H9 (cell line): ENCODE data around the gene EIF3D. TPM values are rescaled to one million over a fixed set of nuclear protein-coding genes. Genes with fewer than 3 reads are reported as not detected.

ENCODE experiments used
- DNase-seq: peaks from one replicate; pipeline ENCODE4 v3.0.0-alpha.2; 2017
- H2AFZ ChIP-seq: one replicate; pipeline ENCODE4 v1.6.1; 2013; ENCODE audit warnings: mild to moderate bottlenecking, low read length, control low read depth, moderate library complexity
- H2AK5ac ChIP-seq: 2 replicates; pipeline ENCODE4 v1.6.1; 2013; ENCODE audit warnings: low read length, control low read depth, mixed read lengths; ENCODE audit not compliant: insufficient read length
- H2BK120ac ChIP-seq: one replicate; pipeline ENCODE4 v1.6.1; 2013; ENCODE audit warnings: low read depth, mild to moderate bottlenecking, low read length, control low read depth, inconsistent platforms; ENCODE audit not compliant: poor library complexity, severe bottlenecking
- H2BK12ac ChIP-seq: 2 replicates; pipeline ENCODE4 v1.6.1; 2013; ENCODE audit warnings: low read length, control low read depth, mixed read lengths, low read depth; ENCODE audit not compliant: insufficient read length
- H2BK15ac ChIP-seq: 2 replicates; pipeline ENCODE4 v1.6.1; 2013; ENCODE audit warnings: low read depth, low read length, control low read depth
- H2BK20ac ChIP-seq: one replicate; pipeline ENCODE4 v1.6.1; 2013; ENCODE audit warnings: low read depth, mild to moderate bottlenecking, low read length, control low read depth, inconsistent platforms; ENCODE audit not compliant: poor library complexity, severe bottlenecking
- H2BK5ac ChIP-seq: 2 replicates; pipeline ENCODE4 v1.6.1; 2013; ENCODE audit warnings: low read length, control low read depth, mixed read lengths; ENCODE audit not compliant: insufficient read length
- H3K14ac ChIP-seq: 2 replicates; pipeline ENCODE4 v1.6.1; 2013; ENCODE audit warnings: low read length, control low read depth; ENCODE audit not compliant: insufficient read depth
- H3K18ac ChIP-seq: 2 replicates; pipeline ENCODE4 v1.6.1; 2013; ENCODE audit warnings: low read depth, mild to moderate bottlenecking, mixed read lengths, low read length, control low read depth; ENCODE audit not compliant: insufficient read length
- H3K23ac ChIP-seq: 2 replicates; pipeline ENCODE4 v1.6.1; 2013; ENCODE audit warnings: low read length, control low read depth, mixed read lengths, low read depth; ENCODE audit not compliant: insufficient read length
- H3K23me2 ChIP-seq: 2 replicates; pipeline ENCODE4 v1.6.1; 2013; ENCODE audit warnings: low read depth, mild to moderate bottlenecking, mixed read lengths, low read length, control low read depth; ENCODE audit not compliant: insufficient read length, poor library complexity, severe bottlenecking
- H3K27ac ChIP-seq: 2 replicates; pipeline ENCODE4 v1.5.1; 2013; ENCODE audit warnings: low read length, control low read depth, mixed read lengths, low read depth; ENCODE audit not compliant: insufficient read length
- H3K27me3 ChIP-seq: 2 replicates; pipeline ENCODE4 v1.6.1; 2013; ENCODE audit warnings: low read length, control low read depth, inconsistent platforms; ENCODE audit not compliant: insufficient read depth
- H3K4ac ChIP-seq: 2 replicates; pipeline ENCODE4 v1.6.1; 2013; ENCODE audit warnings: low read depth, mild to moderate bottlenecking, control low read depth, inconsistent platforms, low read length, moderate library complexity
- H3K4me1 ChIP-seq: 2 replicates; pipeline ENCODE4 v1.6.1; 2013; ENCODE audit warnings: low read length, control low read depth, inconsistent platforms; ENCODE audit not compliant: insufficient read depth
- H3K4me2 ChIP-seq: 2 replicates; pipeline ENCODE4 v1.6.1; 2013; ENCODE audit warnings: low read length, control low read depth, mixed read lengths; ENCODE audit not compliant: insufficient read length, insufficient read depth
- H3K56ac ChIP-seq: 2 replicates; pipeline ENCODE4 v1.6.1; 2013; ENCODE audit warnings: low read depth, mild to moderate bottlenecking, mixed read lengths, low read length, control low read depth; ENCODE audit not compliant: insufficient read length
- H3K79me1 ChIP-seq: 2 replicates; pipeline ENCODE4 v1.6.1; 2013; ENCODE audit warnings: low read depth, mild to moderate bottlenecking, moderate library complexity, low read length, control low read depth, inconsistent platforms; ENCODE audit not compliant: insufficient read depth, poor library complexity, severe bottlenecking
- H3K79me2 ChIP-seq: 2 replicates; pipeline ENCODE4 v1.6.1; 2013; ENCODE audit warnings: low read length, control low read depth, inconsistent platforms; ENCODE audit not compliant: insufficient read depth
- H3K9ac ChIP-seq: 2 replicates; pipeline ENCODE4 v1.6.1; 2013; ENCODE audit warnings: low read length, control low read depth, mixed read lengths; ENCODE audit not compliant: insufficient read length; ENCODE audit errors: extremely low read depth
- H3K9me3 ChIP-seq: one replicate; pipeline ENCODE4 v1.6.1; 2013; ENCODE audit warnings: low read depth, low read length, inconsistent platforms; ENCODE audit not compliant: control insufficient read depth
- H3T11ph ChIP-seq: one replicate; pipeline ENCODE4 v1.6.1; 2013; ENCODE audit warnings: mild to moderate bottlenecking, low read length, control low read depth, inconsistent platforms
- H4K20me1 ChIP-seq: one replicate; pipeline ENCODE4 v1.6.1; 2013; ENCODE audit not compliant: control insufficient read depth, insufficient read length, insufficient read depth
- H4K5ac ChIP-seq: 2 replicates; pipeline ENCODE4 v1.6.1; 2013; ENCODE audit warnings: low read depth, mild to moderate bottlenecking, mixed read lengths, low read length, control low read depth; ENCODE audit not compliant: insufficient read length
- H4K8ac ChIP-seq: replicated peaks from 2 replicates; pipeline ENCODE4 v1.6.1; 2013; ENCODE audit warnings: low read length, control low read depth, mixed read lengths, low read depth; ENCODE audit not compliant: insufficient read length
- H4K91ac ChIP-seq: 2 replicates; pipeline ENCODE4 v1.6.1; 2013; ENCODE audit warnings: low read depth, mild to moderate bottlenecking, moderate library complexity, mixed read lengths, low read length, control low read depth; ENCODE audit not compliant: insufficient read length
- H3K27ac Mint-ChIP-seq, 3 experiments: 2 replicates in 2 of 3; 3 replicates in 1 of 3; pipeline ENCODE4 v1.8.0; 2020 to 2021; ENCODE audit warnings: mixed read lengths in 3 of 3, mild to moderate bottlenecking in 1 of 3, moderate library complexity in 1 of 3
- H3K27me3 Mint-ChIP-seq: 2 replicates; pipeline ENCODE4 v1.8.0; 2021; ENCODE audit warnings: low read depth, mild to moderate bottlenecking, moderate library complexity, mixed read lengths
- H3K36me3 Mint-ChIP-seq, 3 experiments: 2 replicates in 2 of 3; 3 replicates in 1 of 3; pipeline ENCODE4 v1.8.0; 2020 to 2021; ENCODE audit warnings: low read depth in 3 of 3, mixed read lengths in 3 of 3; ENCODE audit not compliant: insufficient read depth in 1 of 3
- H3K4me1 Mint-ChIP-seq, 2 experiments: 2 replicates each; pipeline ENCODE4 v1.8.0; 2020; ENCODE audit warnings: mixed read lengths in 2 of 2
- H3K4me3 Mint-ChIP-seq, 2 experiments: 2 replicates in 1 of 2; 3 replicates in 1 of 2; pipeline ENCODE4 v1.8.0; 2020 to 2021; ENCODE audit warnings: mild to moderate bottlenecking in 2 of 2, mixed read lengths in 2 of 2, moderate library complexity in 1 of 2
- H3K9me3 Mint-ChIP-seq, 2 experiments: 2 replicates in 1 of 2; 3 replicates in 1 of 2; pipeline ENCODE4 v1.8.0; 2020; ENCODE audit warnings: mild to moderate bottlenecking in 2 of 2, mixed read lengths in 2 of 2, moderate library complexity in 1 of 2
- WGBS: extraction: QIAGEN DNeasy Blood & Tissue Kit; methylation state at CpG from one replicate; pipeline ENCODE4 v1.1.7; 2013; ENCODE audit warnings: missing lambda C conversion rate, low lambda C conversion rate, mixed read lengths; ENCODE audit not compliant: insufficient read length; ENCODE audit errors: extremely low coverage; 5-methylcytosine and 5-hydroxymethylcytosine counted together
- total RNA-seq: library from RNA; stranded (reverse); gene quantifications from 2 replicates; pipeline ENCODE4 v1.2.1, GENCODE V29; 2021
- TF ChIP-seq, protein P1 (sequence below): fragments of 200-600 bp; sonication (generic); conservative IDR thresholded peaks from 3 replicates; pipeline ENCODE4 v1.8.0; 2021; ENCODE audit warnings: antibody characterized with exemption, mild to moderate bottlenecking

Gene EIF3D
- total RNA-seq, 1 experiment from 2014 or later = 198 TPM

DNA sequence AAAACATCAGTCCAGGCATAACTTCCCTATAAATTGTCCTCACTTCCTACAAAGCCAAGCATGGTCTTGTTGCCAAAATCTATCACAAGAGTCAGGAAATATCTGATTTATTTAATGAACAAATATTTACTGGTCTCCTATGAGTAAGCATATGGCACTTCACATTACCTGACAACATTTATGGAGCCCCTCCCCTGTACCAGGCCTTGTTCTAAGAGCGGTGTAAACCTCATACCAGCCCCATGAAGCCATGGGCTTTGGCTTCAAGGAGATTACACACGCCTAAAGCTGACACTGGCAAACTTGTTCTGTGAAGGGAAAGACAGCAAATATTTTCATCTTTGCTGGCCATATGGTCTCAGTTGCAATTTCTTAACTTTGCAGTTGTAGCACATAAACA is 43.0 kb upstream of the EIF3D start:
- no peak for DNase-seq
- no peak overlapping the region for H3K18ac ChIP-seq
- H3K9me3 ChIP-seq = no peaks in the 10 kb centered on the region
- no peak overlapping the region for H4K8ac ChIP-seq
- TF ChIP-seq, protein P1, sequence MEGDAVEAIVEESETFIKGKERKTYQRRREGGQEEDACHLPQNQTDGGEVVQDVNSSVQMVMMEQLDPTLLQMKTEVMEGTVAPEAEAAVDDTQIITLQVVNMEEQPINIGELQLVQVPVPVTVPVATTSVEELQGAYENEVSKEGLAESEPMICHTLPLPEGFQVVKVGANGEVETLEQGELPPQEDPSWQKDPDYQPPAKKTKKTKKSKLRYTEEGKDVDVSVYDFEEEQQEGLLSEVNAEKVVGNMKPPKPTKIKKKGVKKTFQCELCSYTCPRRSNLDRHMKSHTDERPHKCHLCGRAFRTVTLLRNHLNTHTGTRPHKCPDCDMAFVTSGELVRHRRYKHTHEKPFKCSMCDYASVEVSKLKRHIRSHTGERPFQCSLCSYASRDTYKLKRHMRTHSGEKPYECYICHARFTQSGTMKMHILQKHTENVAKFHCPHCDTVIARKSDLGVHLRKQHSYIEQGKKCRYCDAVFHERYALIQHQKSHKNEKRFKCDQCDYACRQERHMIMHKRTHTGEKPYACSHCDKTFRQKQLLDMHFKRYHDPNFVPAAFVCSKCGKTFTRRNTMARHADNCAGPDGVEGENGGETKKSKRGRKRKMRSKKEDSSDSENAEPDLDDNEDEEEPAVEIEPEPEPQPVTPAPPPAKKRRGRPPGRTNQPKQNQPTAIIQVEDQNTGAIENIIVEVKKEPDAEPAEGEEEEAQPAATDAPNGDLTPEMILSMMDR = no peak
- H2BK12ac ChIP-seq = no peak overlapping the region
- H3K23ac ChIP-seq = no peak overlapping the region
- peaks cover 14 to 19% of the 10 kb centered on the region in 2 experiments for H3K4me1 Mint-ChIP-seq
- no peak overlapping the region for H3K27ac Mint-ChIP-seq
- H3T11ph ChIP-seq = no peak overlapping the region
- no peaks in the 10 kb centered on the region for H3K79me2 ChIP-seq
- H2AFZ ChIP-seq = no peak overlapping the region
- H3K56ac ChIP-seq = no peak overlapping the region
- H4K5ac ChIP-seq = no peak overlapping the region
- H4K20me1 ChIP-seq = no peaks in the 10 kb centered on the region
- no peak overlapping the region for H3K9ac ChIP-seq
- no CpG with 5 or more reads among the region's 2 CpGs for WGBS
- H3K23me2 ChIP-seq = no peaks in the 10 kb centered on the region
- H3K4me2 ChIP-seq = no peak overlapping the region
- no peaks in the 10 kb centered on the region for H3K79me1 ChIP-seq
- H3K14ac ChIP-seq = no peak overlapping the region
- H3K27me3 Mint-ChIP-seq = peaks cover 7% of the 10 kb centered on the region; the same call in 1 of the 2 replicates
- no peak overlapping the region for H4K91ac ChIP-seq
- H3K4ac ChIP-seq = no peak overlapping the region
- H3K27ac ChIP-seq = no peak overlapping the region
- H3K9me3 Mint-ChIP-seq = no peaks in the 10 kb centered on the region
- no peak overlapping the region for H2BK5ac ChIP-seq
- no peak overlapping the region for H2BK20ac ChIP-seq
- no peak overlapping the region for H2BK120ac ChIP-seq
- no peaks in the 10 kb centered on the region for H3K4me1 ChIP-seq
- H3K27me3 ChIP-seq = no peaks in the 10 kb centered on the region
- no peak overlapping the region for H2BK15ac ChIP-seq
- no peak overlapping the region for H3K4me3 Mint-ChIP-seq
- no peaks in the 10 kb centered on the region for H3K36me3 Mint-ChIP-seq
- H2AK5ac ChIP-seq = no peak overlapping the region
